A549 treated with dexamethasone at 1 μM for 4 hours (cell line): ENCODE data around the gene ILK. TPM values are rescaled to one million over a fixed set of nuclear protein-coding genes. Genes with fewer than 3 reads are reported as not detected.

Experiments used
- total RNA-seq: library from RNA; stranded (reverse); fragments of 200-300 nt; extraction: Qiagen RNA extraction; gene quantifications from 5 replicates; pipeline ENCODE4 v1.2.3, GENCODE V29; 2022

Gene ILK
- 97.1 to 120 TPM (median 118 TPM) in 5 replicates for total RNA-seq

GRCh38 chr11:6603287-6604080, at the start of gene ILK, which contains the start of gene RRP8:
Gene ILK (plus strand): TSS chr11:6603774. CDS start chr11:6604272, 498 bp downstream.
Gene RRP8 (minus strand): TSS chr11:6603616. CDS start chr11:6603502, 114 bp downstream.

GRCh38 chr11:6612213-6613041, 8.9 kb downstream of the ILK start, which contains the start of gene TAF10:
Gene TAF10 (minus strand): TSS chr11:6612216. CDS start chr11:6612189, 27 bp downstream.

GRCh38 chr11:6619004-6619745, 15.6 kb downstream of the ILK start, which contains the start of gene TPP1:
Gene TPP1 (minus strand): TSS chr11:6619422. CDS start chr11:6619400, 22 bp downstream.

GRCh38 chr11:6655790-6656583, 52.4 kb downstream of the ILK start, which contains the start of gene DCHS1:
Gene DCHS1 (minus strand): TSS chr11:6655809. CDS start chr11:6641613, 14,196 bp downstream.

Other genes starting within 250 kb of the ILK start
- gene SMPD1, start 213.3 kb upstream of the ILK start, total RNA-seq = 9.1 to 11.5 TPM (median 10.3 TPM) in 5 replicates
- gene APBB1, start 184.7 kb upstream of the ILK start, total RNA-seq = 16.5 to 19.3 TPM (median 17.6 TPM) in 5 replicates
- gene HPX, start 162.8 kb upstream of the ILK start, total RNA-seq = 0.31 to 0.55 TPM (median 0.40 TPM) in 5 replicates
- gene TRIM3, start 129.8 kb upstream of the ILK start, total RNA-seq = 11.8 to 22.6 TPM (median 18.1 TPM) in 5 replicates
- 48.7 to 56.6 TPM (median 52.4 TPM) in 5 replicates for gene ARFIP2, start 122.4 kb upstream of the ILK start, total RNA-seq
- 23.3 to 27.0 TPM (median 25.8 TPM) in 5 replicates for gene TIMM10B, start 122.3 kb upstream of the ILK start, total RNA-seq
- 1.6 to 3.0 TPM (median 2.5 TPM) in 5 replicates for gene DNHD1, start 106.5 kb upstream of the ILK start, total RNA-seq
- gene RRP8, start 158 bp upstream of the ILK start, total RNA-seq = 27.3 to 32.5 TPM (median 29.9 TPM) in 5 replicates
- gene TAF10, start 8.4 kb downstream of the ILK start, total RNA-seq = 208 to 263 TPM (median 228 TPM) in 5 replicates
- 36.1 to 51.4 TPM (median 50.6 TPM) in 5 replicates for gene TPP1, start 15.6 kb downstream of the ILK start, total RNA-seq
- 0.07 to 0.15 TPM (median 0.09 TPM) in 5 replicates for gene DCHS1, start 52.0 kb downstream of the ILK start, total RNA-seq
- 79.3 to 116 TPM (median 95.2 TPM) in 5 replicates for gene MRPL17, start 79.6 kb downstream of the ILK start, total RNA-seq
- gene OR2AG2, start 168.2 kb downstream of the ILK start, total RNA-seq = 0.05 to 0.08 TPM (median 0.05 TPM) in 3 of 5 replicates, not detected in the others
- not detected in 5 replicates for gene OR2AG1, start 179.2 kb downstream of the ILK start, total RNA-seq
- not detected in 5 replicates for gene OR6A2, start 195.9 kb downstream of the ILK start, total RNA-seq
- gene OR10A5, start 241.9 kb downstream of the ILK start, total RNA-seq = not detected in 5 replicates